Effector memory CD4-positive, alpha-beta T cell (primary cell): ENCODE data around the gene ITGB1BP1.

Source experiments
- DNase-seq, 3 donors: peaks; one replicate each; pipeline ENCODE4 v3.0.0-alpha.2; 2020
- H3K27ac ChIP-seq: 2 replicates; pipeline ENCODE4 v1.7.0; 2013; ENCODE audit warnings: mild to moderate bottlenecking, low read length, moderate library complexity; ENCODE audit not compliant: insufficient read depth, poor library complexity, severe bottlenecking
- H3K27me3 ChIP-seq: replicated peaks from 2 replicates; pipeline ENCODE4 v1.7.0; 2013; ENCODE audit warnings: mild to moderate bottlenecking, low read length; ENCODE audit not compliant: insufficient read depth, control insufficient read depth, poor library complexity, severe bottlenecking
- H3K36me3 ChIP-seq: 2 replicates; pipeline ENCODE4 v1.7.0; 2013; ENCODE audit warnings: mild to moderate bottlenecking, low read length, moderate library complexity; ENCODE audit not compliant: control insufficient read depth, insufficient read depth
- H3K4me1 ChIP-seq: 2 replicates; pipeline ENCODE4 v1.7.0; 2013; ENCODE audit warnings: low read length, mild to moderate bottlenecking; ENCODE audit not compliant: control insufficient read depth, insufficient read depth, poor library complexity, severe bottlenecking
- H3K4me3 ChIP-seq: 2 replicates; pipeline ENCODE4 v1.7.0; 2013; ENCODE audit warnings: low read length, low read depth, mild to moderate bottlenecking; ENCODE audit not compliant: insufficient read depth, poor library complexity, severe bottlenecking
- H3K9me3 ChIP-seq: 2 replicates; pipeline ENCODE4 v1.7.0; 2013; ENCODE audit warnings: mild to moderate bottlenecking, low read length, moderate library complexity; ENCODE audit not compliant: control insufficient read depth

Gene ITGB1BP1

DNA sequence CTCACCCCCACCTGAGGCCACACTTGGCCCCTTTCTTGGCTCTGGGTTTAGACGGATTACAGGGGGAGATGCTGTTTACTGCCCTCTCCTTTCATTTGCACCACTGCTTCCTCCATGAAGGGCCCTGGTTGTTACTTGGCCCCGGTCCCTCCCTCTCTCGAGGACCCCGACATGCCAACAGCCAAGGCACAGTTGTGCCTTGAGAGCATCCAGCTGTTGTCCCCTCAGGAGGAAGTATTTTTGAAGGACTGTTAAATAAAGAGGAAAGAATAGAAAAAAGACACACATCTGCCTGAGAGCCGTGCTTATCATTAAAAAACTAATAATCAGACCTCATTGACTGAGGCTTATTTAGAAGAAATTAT, 44.0 kb downstream of the ITGB1BP1 start:
- no peak overlapping the region for H3K27ac ChIP-seq
- no peaks in the 10 kb centered on the region for H3K36me3 ChIP-seq
- DNase-seq, result no peak
- no peaks in the 10 kb centered on the region for H3K9me3 ChIP-seq
- H3K4me3 ChIP-seq, result no peak overlapping the region
- no peaks in the 10 kb centered on the region for H3K4me1 ChIP-seq
- no peaks in the 10 kb centered on the region for H3K27me3 ChIP-seq

DNA sequence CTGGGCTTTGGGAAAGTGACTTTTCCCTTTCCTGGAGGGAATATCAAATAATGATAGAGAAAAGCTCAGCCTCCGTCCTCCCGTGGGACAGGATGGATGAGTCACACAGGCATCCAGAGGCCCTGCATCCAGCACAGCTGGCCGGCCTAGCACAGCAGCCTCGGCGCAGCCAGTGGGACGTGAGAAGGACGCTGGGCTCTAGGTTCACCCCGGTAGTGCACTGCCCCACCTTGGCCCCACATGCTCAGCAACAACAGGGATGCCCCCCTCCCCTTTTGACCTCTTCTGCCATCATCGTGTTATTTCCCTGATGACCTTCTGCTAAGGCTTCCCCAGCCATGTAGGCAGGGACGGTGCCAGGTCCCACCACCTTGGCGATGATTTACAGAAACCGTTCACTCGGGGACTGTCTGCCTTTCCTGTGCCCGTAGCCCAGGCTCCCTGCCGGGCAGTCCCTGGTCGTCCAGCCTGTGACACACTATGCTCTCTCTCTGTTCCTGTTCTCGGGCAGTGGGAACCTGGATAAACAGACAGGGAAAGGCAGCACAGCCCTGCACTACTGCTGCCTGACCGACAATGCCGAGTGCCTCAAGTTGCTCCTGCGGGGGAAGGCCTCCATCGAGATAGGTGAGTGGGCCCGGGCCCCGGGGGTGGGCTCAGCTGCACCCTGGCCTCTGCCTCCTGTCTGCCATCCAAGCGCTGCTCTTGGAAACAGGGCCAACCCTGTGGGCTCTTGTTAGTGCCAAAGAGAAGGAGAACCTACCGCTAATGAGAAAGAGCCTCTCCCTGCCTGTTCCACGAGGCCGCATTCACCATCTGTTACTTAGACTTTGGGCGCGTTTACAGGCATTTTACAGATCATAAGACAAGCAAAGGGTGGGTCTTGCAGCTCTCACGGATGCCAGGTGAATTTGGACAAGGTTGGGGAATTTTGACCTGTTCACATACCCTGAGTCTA, 44.6 kb downstream of the ITGB1BP1 start:
- no peaks in the 10 kb centered on the region for H3K4me1 ChIP-seq
- H3K27ac ChIP-seq, result no peak overlapping the region
- no peaks in the 10 kb centered on the region for H3K36me3 ChIP-seq
- DNase-seq, result no peak
- H3K27me3 ChIP-seq, result no peaks in the 10 kb centered on the region
- H3K9me3 ChIP-seq, result no peaks in the 10 kb centered on the region
- no peak overlapping the region for H3K4me3 ChIP-seq

GRCh38 chr2:9377461-9378097, 45.7 kb downstream of the ITGB1BP1 start:
- Histone ChIP-seq H3K4me1 (no peaks in the 10 kb centered on the region), H3K27ac (no peak overlapping the region), H3K4me3 (no peak overlapping the region), H3K27me3 (no peaks in the 10 kb centered on the region), H3K36me3 (no peaks in the 10 kb centered on the region), H3K9me3 (no peaks in the 10 kb centered on the region)
- DNase-seq, result no peak

DNA sequence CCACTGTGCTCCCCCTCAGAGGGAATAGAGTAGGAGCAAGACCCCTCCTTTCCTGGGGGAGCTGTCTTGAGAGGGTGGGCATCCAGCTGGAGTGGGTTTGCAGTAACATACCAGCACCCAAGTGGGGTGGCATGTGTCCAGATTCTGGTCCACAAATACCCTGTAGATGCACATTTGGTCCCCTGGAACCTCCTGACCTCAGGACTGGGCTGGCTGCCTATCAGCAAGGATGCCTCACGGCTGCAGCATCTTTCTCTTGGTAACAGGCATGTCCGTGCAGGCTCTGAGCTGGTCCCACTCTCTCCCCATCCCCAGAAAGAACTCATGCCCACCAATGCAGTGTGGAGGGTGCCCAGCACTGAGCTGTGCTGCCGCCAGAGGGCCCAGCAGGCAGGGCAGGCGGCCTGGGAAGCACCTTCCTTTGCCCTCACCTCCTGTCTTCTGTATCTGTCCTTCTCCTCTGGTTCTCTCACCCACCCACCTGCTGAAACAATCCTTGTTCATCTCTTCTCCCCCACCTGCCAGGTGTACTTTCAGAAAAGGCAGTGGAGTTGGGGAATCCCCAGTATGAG, 47.4 kb downstream of the ITGB1BP1 start:
- H3K27me3 ChIP-seq, result no peaks in the 10 kb centered on the region
- no peak for DNase-seq
- no peaks in the 10 kb centered on the region for H3K4me1 ChIP-seq
- no peak overlapping the region for H3K4me3 ChIP-seq
- H3K36me3 ChIP-seq, result no peaks in the 10 kb centered on the region
- H3K27ac ChIP-seq, result no peak overlapping the region
- H3K9me3 ChIP-seq, result no peaks in the 10 kb centered on the region

DNA sequence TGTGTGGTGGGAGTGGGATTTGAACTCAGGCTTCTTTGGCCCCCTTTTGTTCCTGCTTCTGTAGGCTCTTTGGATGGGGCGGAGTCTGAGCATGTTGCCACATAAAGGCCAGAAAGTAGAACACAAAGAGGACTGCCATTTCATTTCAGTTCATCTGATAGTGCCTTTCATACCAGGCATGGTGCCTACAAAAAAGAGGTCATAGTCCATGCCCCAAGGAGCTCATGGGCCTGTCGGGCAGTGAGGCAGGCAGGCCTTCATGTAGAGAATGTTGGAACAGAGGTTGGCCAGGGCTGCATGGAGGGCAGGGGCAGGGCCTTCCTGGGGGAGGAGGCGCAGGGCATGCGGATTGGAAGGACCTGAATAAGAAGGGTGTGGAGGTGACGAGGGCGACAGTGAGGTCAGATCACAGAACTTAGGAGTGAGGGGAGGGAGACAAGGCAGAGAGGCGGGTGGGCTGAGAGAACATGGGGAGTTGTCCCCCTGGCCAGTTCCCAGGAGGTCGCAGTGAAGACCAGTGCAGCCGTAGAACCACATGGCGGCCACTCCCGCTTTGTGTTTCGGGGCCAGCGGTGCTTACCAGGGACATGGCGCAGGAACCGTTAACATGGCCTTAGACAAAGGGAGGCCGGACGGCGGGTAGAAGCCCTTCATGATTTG, 49.1 kb downstream of the ITGB1BP1 start:
- DNase-seq, result no peak
- Histone ChIP-seq H3K9me3 (no peaks in the 10 kb centered on the region), H3K36me3 (no peaks in the 10 kb centered on the region), H3K4me3 (no peak overlapping the region), H3K27ac (no peak overlapping the region), H3K4me1 (no peaks in the 10 kb centered on the region), H3K27me3 (no peaks in the 10 kb centered on the region)

DNA sequence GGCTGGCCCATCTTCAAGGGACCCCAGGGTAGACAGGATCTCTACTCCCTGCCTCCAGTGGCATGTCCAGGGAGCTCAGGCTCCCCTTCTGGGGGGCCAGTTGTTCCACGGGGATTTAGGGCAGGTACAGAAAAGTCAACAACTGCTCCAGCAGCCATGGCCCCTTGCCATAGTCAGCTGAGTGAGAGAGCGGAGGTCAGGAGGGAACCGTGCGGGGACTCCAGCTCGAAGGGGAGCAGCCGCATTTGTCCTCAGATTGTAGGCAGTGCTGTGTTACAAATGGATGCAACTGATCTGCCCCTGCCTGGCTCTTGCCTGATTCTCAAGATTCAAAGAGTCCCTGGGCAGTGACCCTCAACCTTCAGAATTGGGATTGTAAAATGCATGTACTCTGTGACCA, 49.9 kb downstream of the ITGB1BP1 start:
- Histone ChIP-seq H3K36me3 (no peaks in the 10 kb centered on the region), H3K27me3 (no peaks in the 10 kb centered on the region)

GRCh38 chr2:9373047-9373446, 50.3 kb downstream of the ITGB1BP1 start:
- no peaks in the 10 kb centered on the region for H3K4me1 ChIP-seq
- H3K4me3 ChIP-seq, result no peak overlapping the region
- no peaks in the 10 kb centered on the region for H3K27me3 ChIP-seq
- no peak for DNase-seq
- no peaks in the 10 kb centered on the region for H3K36me3 ChIP-seq
- no peaks in the 10 kb centered on the region for H3K9me3 ChIP-seq
- no peak overlapping the region for H3K27ac ChIP-seq

More for the DNA sequence above, 49.9 kb downstream of the ITGB1BP1 start:
- Histone ChIP-seq H3K9me3 (no peaks in the 10 kb centered on the region), H3K4me1 (no peaks in the 10 kb centered on the region), H3K4me3 (no peak overlapping the region), H3K27ac (no peak overlapping the region)
- no peak for DNase-seq

GRCh38 chr2:9370746-9371145, 52.6 kb downstream of the ITGB1BP1 start:
- Histone ChIP-seq H3K4me1 (no peaks in the 10 kb centered on the region), H3K27ac (no peak overlapping the region), H3K9me3 (no peaks in the 10 kb centered on the region), H3K4me3 (no peak overlapping the region), H3K36me3 (no peaks in the 10 kb centered on the region), H3K27me3 (no peaks in the 10 kb centered on the region)
- no peak for DNase-seq

- no peaks in the 10 kb centered on the region for H3K4me1 ChIP-seq
- H3K36me3 ChIP-seq, result no peaks in the 10 kb centered on the region
- H3K4me3 ChIP-seq, result no peak overlapping the region
- no peak for DNase-seq
- no peaks in the 10 kb centered on the region for H3K27me3 ChIP-seq
- no peak overlapping the region for H3K27ac ChIP-seq
- H3K9me3 ChIP-seq, result no peaks in the 10 kb centered on the region
These were observed 57.3 kb downstream of the ITGB1BP1 start for GRCh38 chr2:9366026-9366425.
